ENCODE results near the gene OR8K3. TPM values are rescaled to one million over a fixed set of nuclear protein-coding genes. Genes with fewer than 3 reads are reported as not detected.

OR8K3 gene
- not detected in 2 replicates for total RNA-seq

DNA sequence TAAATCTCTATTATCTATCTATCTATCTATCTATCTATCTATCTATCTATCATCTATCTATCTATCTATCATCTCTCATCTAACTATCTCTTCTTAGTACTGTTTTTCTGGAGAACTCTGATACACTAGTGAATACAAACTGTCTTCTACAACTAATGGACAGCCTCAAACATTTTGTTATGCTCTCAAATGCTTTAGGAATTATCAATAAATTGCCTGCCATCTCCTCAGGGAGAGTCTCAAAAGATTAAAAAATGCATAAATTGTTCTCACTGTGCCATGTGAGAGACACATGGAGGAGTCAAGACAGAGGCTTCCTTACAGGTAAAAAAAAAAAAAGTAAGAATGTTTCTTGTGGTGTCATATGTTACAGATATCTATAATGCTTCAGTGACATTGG lies at the start of gene OR8K3:
OR8K3 (plus strand) TSS at position 301 of the 400 bp plus-strand sequence. CDS start 3,163 bp downstream, outside the sequence.

DNA sequence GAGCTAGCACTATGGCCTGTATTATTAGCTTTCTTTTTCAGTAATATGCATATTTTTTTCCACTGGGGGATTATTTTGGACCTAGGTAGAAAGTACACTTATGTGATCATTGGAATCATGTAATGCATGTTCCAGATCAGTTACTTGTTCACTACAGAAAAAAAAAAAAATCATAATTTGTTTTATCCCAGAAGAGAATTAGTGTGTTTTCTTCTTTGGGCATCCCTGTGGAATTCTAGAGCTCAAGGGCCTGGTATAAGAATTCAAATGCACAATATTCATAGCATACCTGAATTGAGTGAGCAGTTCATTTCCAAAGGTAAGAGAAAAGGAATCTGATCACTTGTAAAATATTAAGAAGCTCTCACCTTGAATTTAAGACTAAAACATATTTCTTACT lies 41.1 kb upstream of the OR8K3 start, which contains the start of gene OR5T1:
OR5T1 (plus strand) TSS at position 301 of the 400 bp plus-strand sequence. CDS start 1,485 bp downstream, outside the sequence.

DNA sequence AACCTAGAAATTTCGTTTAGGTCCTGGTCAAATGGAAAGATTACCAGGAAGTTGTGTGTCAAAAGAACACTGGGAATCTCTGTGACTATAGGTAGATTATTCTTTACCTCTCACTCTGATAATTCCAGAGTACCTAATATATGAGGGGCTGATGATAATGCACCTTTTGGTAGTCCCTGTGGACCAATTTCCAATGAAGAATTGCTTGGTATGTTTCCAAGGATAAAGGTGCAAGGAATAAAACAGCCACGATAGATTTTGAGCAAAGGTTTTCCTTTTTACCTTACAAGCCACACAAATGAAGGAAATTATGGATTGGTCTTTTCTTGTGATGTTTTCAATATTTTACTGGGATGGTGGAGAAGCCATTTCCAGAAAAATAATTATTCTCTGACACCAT lies 22.8 kb upstream of the OR8K3 start, which contains the start of gene OR8H1:
OR8H1 (minus strand) TSS at position 101 of the 400 bp plus-strand sequence. CDS start 1,192 bp downstream, outside the sequence.

DNA sequence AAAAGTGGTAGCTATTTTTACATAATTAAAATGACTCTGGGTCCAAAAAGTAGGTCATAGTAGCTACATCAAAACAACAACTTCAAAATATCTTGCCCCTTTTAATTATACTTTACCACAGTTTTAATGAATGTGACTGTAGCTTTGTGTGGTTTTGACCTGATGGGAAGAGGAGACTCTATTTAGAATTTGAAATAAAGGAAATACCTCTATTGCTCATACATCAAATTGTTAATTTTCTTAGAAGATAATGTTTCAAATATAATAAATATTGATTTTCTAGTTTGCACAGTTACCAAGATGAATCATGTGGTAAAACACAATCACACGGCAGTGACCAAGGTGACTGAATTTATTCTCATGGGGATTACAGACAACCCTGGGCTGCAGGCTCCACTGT lies 30.8 kb downstream of the OR8K3 start, which contains the start of gene OR8K1:
OR8K1 (plus strand) TSS at position 301 of the 400 bp plus-strand sequence; CDS start at position 301, 0 bp downstream.

DNA sequence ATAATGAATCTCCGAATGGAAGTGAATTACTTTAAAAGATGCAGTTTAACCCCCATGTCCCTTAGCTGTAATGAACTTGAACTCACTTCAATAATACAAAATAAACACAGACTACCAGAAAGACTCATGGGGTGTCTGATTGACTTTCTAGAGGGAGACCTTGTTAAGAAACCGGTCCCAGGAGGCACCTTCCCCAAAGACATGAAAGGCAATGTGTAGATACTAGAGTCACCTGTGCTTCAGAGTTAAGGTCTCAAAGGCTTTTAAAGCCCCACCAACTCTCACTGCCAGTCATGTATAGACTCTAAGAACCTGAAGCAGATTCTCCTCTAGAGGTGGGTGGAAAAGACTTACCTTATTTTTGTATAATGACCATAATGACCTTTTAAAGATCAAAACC lies 39.0 kb downstream of the OR8K3 start, which contains the start of gene OR8J1:
OR8J1 (plus strand) TSS at position 301 of the 400 bp plus-strand sequence. CDS start 5,956 bp downstream, outside the sequence.

Other genes starting within 250 kb of the OR8K3 start
- not detected in 2 replicates for gene OR8I2, start 221.8 kb upstream of the OR8K3 start, total RNA-seq
- not detected in 2 replicates for gene OR8H2, start 211.5 kb upstream of the OR8K3 start, total RNA-seq
- gene OR8H3, start 192.8 kb upstream of the OR8K3 start, total RNA-seq, result not detected in 2 replicates
- not detected in 2 replicates for gene OR8J3, start 174.9 kb upstream of the OR8K3 start, total RNA-seq
- gene OR8K5, start 154.8 kb upstream of the OR8K3 start, total RNA-seq, result not detected in 2 replicates
- not detected in 2 replicates for gene OR5J2, start 138.5 kb upstream of the OR8K3 start, total RNA-seq
- gene OR5T2, start 80.9 kb upstream of the OR8K3 start, total RNA-seq, result not detected in 2 replicates
- gene OR5T3, start 62.9 kb upstream of the OR8K3 start, total RNA-seq, result not detected in 2 replicates
- gene OR5T1, start 41.0 kb upstream of the OR8K3 start, total RNA-seq, result not detected in 2 replicates
- 0.14 TPM in 1 of 2 replicates, not detected in the other for gene OR8H1, start 22.9 kb upstream of the OR8K3 start, total RNA-seq
- gene OR8K1, start 30.9 kb downstream of the OR8K3 start, total RNA-seq, result not detected in 2 replicates
- not detected in 2 replicates for gene OR8J1, start 39.1 kb downstream of the OR8K3 start, total RNA-seq
- not detected in 2 replicates for gene OR8U1, start 60.5 kb downstream of the OR8K3 start, total RNA-seq
- not detected in 2 replicates for gene OR5AL1, start 97.6 kb downstream of the OR8K3 start, total RNA-seq
- gene OR5M3, start 158.2 kb downstream of the OR8K3 start, total RNA-seq, result not detected in 2 replicates
- gene OR5M8, start 176.2 kb downstream of the OR8K3 start, total RNA-seq, result not detected in 2 replicates
- not detected in 2 replicates for gene OR5M11, start 228.1 kb downstream of the OR8K3 start, total RNA-seq

Measured in smooth muscle cell of bladder (primary cell).